Activated CD8-positive, alpha-beta T cell treated with anti-CD3 and anti-CD28 coated beads for 36 hours (primary cell): Measurements from ENCODE around the gene TBC1D9. TPM values are rescaled to one million over a fixed set of nuclear protein-coding genes. Genes with fewer than 3 reads are reported as not detected.

Source experiments
- ATAC-seq: fragments of 200-7000 bp; cut with Tn5 transposase; one replicate; pipeline ENCODE4 v1.10.0; 2021; ENCODE audit warnings: mild to moderate bottlenecking, moderate library complexity
- CTCF ChIA-PET: fragments of 350-600 bp; sonication (Branson Sonifier 250); formaldehyde crosslinking; loops from one replicate; lab custom pipeline; 2021; ENCODE audit warnings: antibody characterized with exemption; lab: Charles Lee
- POLR2A ChIA-PET: fragments of 350-600 bp; sonication (Branson Sonifier 250); formaldehyde crosslinking; loops from one replicate; lab custom pipeline; 2021; ENCODE audit warnings: antibody characterized with exemption; lab: Charles Lee
- DNase-seq: peaks from one replicate; pipeline ENCODE4 v3.0.0-alpha.2; 2020
- H3K27ac Mint-ChIP-seq: one replicate; pipeline ENCODE4 v1.8.0; 2021; ENCODE audit warnings: mild to moderate bottlenecking, mixed read lengths
- H3K27me3 Mint-ChIP-seq: one replicate; pipeline ENCODE4 v1.8.0; 2021; ENCODE audit warnings: mixed read lengths
- H3K36me3 Mint-ChIP-seq: one replicate; pipeline ENCODE4 v1.8.0; 2021; ENCODE audit warnings: low read depth, mixed read lengths
- H3K4me1 Mint-ChIP-seq: one replicate; pipeline ENCODE4 v1.8.0; 2021; ENCODE audit warnings: low read depth, mixed read lengths
- H3K4me3 Mint-ChIP-seq: one replicate; pipeline ENCODE4 v1.8.0; 2021; ENCODE audit warnings: mild to moderate bottlenecking, moderate library complexity, mixed read lengths
- H3K9me3 Mint-ChIP-seq: one replicate; pipeline ENCODE4 v1.8.0; 2021; ENCODE audit warnings: mixed read lengths
- intact Hi-C: fragments of 100-400 bp; cut with micrococcal nuclease; formaldehyde crosslinking; loops from one replicate; pipeline ENCODE4 v1.10.0; 2022
- total RNA-seq, 2 experiments: library from RNA; stranded (reverse); gene quantifications; one replicate each; pipeline ENCODE4 v1.2.3, GENCODE V29; 2021
- TF ChIP-seq, protein P1 (sequence below): fragments of 200-600 bp; IDR thresholded peaks from one replicate; pipeline ENCODE4 v1.8.0; 2022; ENCODE audit warnings: antibody characterized with exemption, mild to moderate bottlenecking

TBC1D9 gene
- total RNA-seq, 2 experiments from 2014 or later, result not detected

DNA sequence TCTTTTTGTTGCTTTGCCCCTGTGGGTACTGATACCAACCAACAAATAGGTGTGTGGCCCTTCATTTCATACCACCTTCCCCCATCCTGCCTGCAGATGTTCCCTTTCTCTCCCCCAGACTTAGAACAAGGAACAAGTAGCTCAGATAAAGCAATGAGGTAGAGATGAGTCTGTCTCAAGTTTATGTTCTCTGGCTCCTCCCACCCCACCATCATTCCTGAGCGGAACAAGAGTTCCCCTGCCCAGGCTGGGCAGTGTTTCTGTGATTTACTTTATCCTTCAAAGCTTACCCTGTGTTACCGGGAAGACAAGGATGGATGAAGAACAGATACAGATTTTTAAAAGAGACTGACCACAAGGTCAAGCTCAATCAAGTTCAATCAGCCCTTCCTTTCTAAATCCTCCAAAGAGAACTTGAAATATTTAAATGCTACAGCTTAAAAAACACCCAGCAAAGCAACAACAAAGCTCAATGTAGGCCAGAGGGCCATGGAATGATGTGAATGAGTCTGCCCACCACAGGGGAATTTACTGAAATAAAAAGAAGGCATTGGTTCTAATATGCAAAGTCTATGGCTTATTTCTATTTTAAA is 107.4 kb downstream of the TBC1D9 start:
- POLR2A ChIA-PET, result no interaction called here

DNA sequence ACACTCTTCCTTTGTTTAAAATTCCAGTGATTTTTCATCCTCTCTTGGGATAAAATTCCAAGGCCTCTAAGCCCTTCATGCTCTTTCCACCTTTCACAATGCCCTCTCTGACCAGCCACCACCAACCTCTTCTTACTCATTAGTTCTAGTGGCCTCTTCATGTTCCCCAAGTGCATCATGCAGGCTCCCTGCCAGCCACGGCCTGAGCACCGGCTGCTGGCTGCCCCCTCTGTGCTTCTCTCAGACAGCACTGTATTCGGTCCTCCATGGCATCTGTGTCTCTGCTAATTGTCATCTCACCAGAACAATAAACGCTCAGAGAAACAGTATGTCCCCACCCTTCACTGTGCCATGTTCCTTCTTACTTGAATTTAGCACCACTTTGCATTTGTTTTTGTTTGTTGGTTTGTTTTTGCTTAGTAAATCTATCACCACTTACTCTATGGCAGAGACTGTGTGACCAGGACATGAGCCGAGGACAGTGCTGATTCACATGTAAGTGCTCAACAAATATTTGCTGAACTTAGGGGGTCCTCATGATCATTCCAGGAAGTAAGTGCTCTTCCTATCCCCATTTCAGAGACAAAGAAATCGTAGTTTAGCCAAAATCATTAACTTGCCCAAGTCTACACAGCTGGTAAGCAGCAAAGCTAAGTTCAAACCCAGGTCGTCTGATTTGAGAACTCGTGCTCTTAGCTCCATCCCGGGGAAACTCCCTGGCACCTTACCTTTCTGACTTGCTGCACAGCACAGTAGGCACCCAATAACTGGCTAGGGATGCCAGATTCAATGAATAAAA is 110.4 kb downstream of the TBC1D9 start:
- ChIA-PET CTCF (no interaction called here), POLR2A (no interaction called here)
- H3K4me3 Mint-ChIP-seq, result no peak overlapping the region
- no peaks in the 10 kb centered on the region for H3K36me3 Mint-ChIP-seq
- H3K4me1 Mint-ChIP-seq, result no peaks in the 10 kb centered on the region
- H3K9me3 Mint-ChIP-seq, result no peaks in the 10 kb centered on the region
- ATAC-seq, result no peak
- TF ChIP-seq, protein P1, sequence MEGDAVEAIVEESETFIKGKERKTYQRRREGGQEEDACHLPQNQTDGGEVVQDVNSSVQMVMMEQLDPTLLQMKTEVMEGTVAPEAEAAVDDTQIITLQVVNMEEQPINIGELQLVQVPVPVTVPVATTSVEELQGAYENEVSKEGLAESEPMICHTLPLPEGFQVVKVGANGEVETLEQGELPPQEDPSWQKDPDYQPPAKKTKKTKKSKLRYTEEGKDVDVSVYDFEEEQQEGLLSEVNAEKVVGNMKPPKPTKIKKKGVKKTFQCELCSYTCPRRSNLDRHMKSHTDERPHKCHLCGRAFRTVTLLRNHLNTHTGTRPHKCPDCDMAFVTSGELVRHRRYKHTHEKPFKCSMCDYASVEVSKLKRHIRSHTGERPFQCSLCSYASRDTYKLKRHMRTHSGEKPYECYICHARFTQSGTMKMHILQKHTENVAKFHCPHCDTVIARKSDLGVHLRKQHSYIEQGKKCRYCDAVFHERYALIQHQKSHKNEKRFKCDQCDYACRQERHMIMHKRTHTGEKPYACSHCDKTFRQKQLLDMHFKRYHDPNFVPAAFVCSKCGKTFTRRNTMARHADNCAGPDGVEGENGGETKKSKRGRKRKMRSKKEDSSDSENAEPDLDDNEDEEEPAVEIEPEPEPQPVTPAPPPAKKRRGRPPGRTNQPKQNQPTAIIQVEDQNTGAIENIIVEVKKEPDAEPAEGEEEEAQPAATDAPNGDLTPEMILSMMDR, result no peak
- no peak overlapping the region for H3K27ac Mint-ChIP-seq
- no peaks in the 10 kb centered on the region for H3K27me3 Mint-ChIP-seq
- intact Hi-C loops, result no loop called here
- no peak for DNase-seq

More for the DNA sequence above, 107.4 kb downstream of the TBC1D9 start:
- TF ChIP-seq, protein P1, result no peak
- no peaks in the 10 kb centered on the region for H3K36me3 Mint-ChIP-seq
- no peak for ATAC-seq
- no peak for DNase-seq
- H3K4me1 Mint-ChIP-seq, result no peaks in the 10 kb centered on the region
- intact Hi-C loops, result no loop called here
- CTCF ChIA-PET, result interaction anchor here (1.3 kb wide), 1 partner anchor 9 kb away, joined by 4 read pairs; no protein-coding TSS in a partner anchor
- no peaks in the 10 kb centered on the region for H3K9me3 Mint-ChIP-seq
- H3K27me3 Mint-ChIP-seq, result peaks cover 7% of the 10 kb centered on the region
- H3K27ac Mint-ChIP-seq, result no peak overlapping the region
- no peak overlapping the region for H3K4me3 Mint-ChIP-seq

- TF ChIP-seq, protein P1, result no peak
- Mint-ChIP-seq H3K4me3 (no peak overlapping the region), H3K36me3 (no peaks in the 10 kb centered on the region), H3K27me3 (no peaks in the 10 kb centered on the region), H3K4me1 (no peaks in the 10 kb centered on the region), H3K9me3 (no peaks in the 10 kb centered on the region), H3K27ac (no peak overlapping the region)
- DNase-seq (no peak), ATAC-seq (no peak)
- ChIA-PET POLR2A (no interaction called here), CTCF (no interaction called here)
- intact Hi-C loops, result no loop called here
Observed at GRCh38 chr4:140645196-140645595, 111.0 kb downstream of the TBC1D9 start.

GRCh38 chr4:140644470-140645185 is 111.6 kb downstream of the TBC1D9 start:
- no peaks in the 10 kb centered on the region for H3K36me3 Mint-ChIP-seq
- no peaks in the 10 kb centered on the region for H3K4me1 Mint-ChIP-seq
- POLR2A ChIA-PET, result no interaction called here
- no peaks in the 10 kb centered on the region for H3K27me3 Mint-ChIP-seq
- no peaks in the 10 kb centered on the region for H3K9me3 Mint-ChIP-seq
- intact Hi-C loops, result no loop called here
- no peak overlapping the region for H3K27ac Mint-ChIP-seq
- no peak for DNase-seq
- no peak overlapping the region for H3K4me3 Mint-ChIP-seq
- TF ChIP-seq, protein P1, result no peak
- CTCF ChIA-PET, result no interaction called here
- ATAC-seq, result no peak
